Smooth muscle cell of the brain vasculature (primary cell): ENCODE results near the gene CCDC182.

ENCODE experiments used
- DNase-seq: peaks from one replicate; pipeline ENCODE4 v3.0.0-alpha.2; 2012; ENCODE audit warnings: low read depth, low spot score

Gene CCDC182

DNA sequence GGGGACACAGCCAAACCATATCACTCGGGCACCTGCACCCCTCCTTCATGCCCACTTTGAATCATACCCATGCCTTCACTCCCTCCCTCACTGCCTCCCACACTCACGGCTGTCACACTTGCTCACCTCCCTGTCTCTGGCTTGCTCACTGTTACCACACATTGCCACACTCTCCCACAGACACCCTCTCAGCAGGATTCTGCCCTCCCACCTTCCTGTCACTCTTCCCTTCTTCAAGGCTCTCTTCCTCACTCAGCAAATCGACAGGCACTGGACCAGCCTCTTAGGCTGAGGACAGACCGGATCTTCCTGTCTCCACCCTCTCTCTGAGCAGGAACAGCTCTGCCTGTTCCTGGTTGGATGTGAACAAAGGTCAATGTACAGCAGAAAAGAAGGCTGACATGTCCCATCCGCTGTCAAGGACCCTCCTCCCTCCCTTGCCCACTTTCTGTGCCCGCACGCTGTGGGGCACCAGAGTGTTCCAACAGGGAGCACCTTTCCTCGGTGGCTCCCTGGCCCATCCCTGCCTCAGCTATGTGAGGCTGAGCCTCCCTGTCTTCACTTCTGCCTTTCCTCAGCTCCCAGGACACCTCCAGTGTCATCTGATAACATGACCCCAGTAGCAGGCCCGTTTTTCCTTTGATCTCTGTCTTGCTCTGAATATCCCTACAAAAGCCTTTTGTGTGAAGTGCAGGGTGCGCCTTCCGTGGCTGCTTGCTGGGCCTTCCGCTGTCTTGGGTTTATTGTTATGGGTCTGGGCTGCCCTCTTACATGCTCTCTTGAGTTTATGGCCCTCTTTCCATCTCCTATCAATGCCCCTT is 47.0 kb downstream of the CCDC182 start:
- DNase-seq, result no peak

DNA sequence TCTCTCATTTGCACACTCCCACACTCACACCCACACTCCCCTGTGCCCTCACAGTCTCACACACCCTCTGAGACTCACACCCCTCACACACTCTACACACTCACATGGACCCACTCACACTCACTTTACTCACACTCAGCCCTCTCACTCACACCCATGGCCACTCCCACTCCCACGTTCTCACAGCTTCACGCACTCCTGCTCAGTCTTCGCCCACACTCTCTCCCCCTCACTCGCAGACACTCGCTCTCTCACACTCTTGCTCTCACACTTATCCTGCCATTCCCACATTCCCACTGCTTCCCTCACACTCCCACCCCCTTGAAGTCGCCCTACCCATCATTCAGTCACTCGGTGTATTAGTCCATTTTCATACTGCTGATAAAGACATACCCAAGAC is 47.9 kb downstream of the CCDC182 start:
- DNase-seq, result no peak

DNA sequence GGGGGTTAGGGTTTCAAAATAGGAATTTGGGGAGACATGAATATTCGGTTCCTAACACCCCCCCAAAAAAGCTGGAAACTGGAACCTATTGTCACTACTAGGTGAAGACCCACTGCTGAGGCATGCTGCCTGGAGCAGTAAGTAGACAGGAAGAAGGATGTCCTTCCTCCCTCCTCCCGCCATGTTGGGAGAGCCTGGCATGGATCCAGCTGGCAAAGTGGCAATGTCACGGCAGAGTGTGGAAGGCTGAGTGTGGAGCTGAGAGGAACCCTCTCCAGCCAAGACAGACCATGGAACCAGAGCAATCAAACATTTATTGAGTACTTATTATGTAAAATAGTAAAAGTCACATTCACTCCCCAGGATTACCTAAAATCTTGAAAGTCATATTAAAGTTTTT is 49.0 kb downstream of the CCDC182 start:
- DNase-seq, result no peak
